ENCODE data around the gene CHRDL1.

DNA sequence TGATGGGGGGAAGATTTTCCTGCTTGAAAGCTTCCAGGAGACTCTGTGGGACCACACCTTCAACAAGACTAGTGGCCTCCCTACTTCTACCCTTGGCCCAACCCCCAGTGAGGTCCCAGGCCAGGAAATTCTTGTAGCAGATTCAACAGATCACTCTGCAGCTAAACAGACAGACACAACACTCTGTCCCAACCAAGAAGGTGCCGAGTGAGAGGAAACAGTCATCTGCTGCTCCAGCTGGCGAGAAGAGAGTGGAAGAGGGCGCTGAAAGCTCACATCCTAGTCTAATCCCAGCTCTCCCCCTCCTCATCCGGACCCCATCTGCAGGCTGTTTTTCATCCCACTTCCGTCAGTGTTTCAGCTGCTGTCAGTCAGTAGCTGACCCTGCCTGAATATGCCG, 63.4 kb downstream of the CHRDL1 start:
- TF ChIP-seq, protein P1, sequence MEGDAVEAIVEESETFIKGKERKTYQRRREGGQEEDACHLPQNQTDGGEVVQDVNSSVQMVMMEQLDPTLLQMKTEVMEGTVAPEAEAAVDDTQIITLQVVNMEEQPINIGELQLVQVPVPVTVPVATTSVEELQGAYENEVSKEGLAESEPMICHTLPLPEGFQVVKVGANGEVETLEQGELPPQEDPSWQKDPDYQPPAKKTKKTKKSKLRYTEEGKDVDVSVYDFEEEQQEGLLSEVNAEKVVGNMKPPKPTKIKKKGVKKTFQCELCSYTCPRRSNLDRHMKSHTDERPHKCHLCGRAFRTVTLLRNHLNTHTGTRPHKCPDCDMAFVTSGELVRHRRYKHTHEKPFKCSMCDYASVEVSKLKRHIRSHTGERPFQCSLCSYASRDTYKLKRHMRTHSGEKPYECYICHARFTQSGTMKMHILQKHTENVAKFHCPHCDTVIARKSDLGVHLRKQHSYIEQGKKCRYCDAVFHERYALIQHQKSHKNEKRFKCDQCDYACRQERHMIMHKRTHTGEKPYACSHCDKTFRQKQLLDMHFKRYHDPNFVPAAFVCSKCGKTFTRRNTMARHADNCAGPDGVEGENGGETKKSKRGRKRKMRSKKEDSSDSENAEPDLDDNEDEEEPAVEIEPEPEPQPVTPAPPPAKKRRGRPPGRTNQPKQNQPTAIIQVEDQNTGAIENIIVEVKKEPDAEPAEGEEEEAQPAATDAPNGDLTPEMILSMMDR (IDR thresholded peaks at IDR 0.05) = no peak
- TF ChIP-seq EZH2 (IDR thresholded peaks at IDR 0.05) = no peak
